GM10847 (cell line): Measurements from ENCODE around the gene COL2A1.

Experiments
- POLR2A ChIP-seq: IDR thresholded peaks from 2 replicates; pipeline ENCODE4 v1.6.1; 2011; ENCODE audit not compliant: insufficient read length; ENCODE audit errors: extremely low read depth

Gene COL2A1

GRCh38 chr12:47967461-47968321 is 36.6 kb downstream of the COL2A1 start:
- no peak for TF ChIP-seq POLR2A

GRCh38 chr12:47965581-47965980 is 38.7 kb downstream of the COL2A1 start:
- TF ChIP-seq POLR2A: no peak

- TF ChIP-seq POLR2A: no peak
These were observed 40.1 kb downstream of the COL2A1 start for GRCh38 chr12:47964106-47964728.

GRCh38 chr12:47963340-47964040 is 40.8 kb downstream of the COL2A1 start, which contains the start of gene TMEM106C:
Gene TMEM106C, plus strand, starts transcription at chr12:47963596. Its CDS starts 641 bp downstream, at chr12:47964237.
- peak; percentile 46 for TF ChIP-seq POLR2A

GRCh38 chr12:47962198-47962597 is 42.1 kb downstream of the COL2A1 start:
- no peak for TF ChIP-seq POLR2A

- no peak for TF ChIP-seq POLR2A
These were observed 49.2 kb downstream of the COL2A1 start for GRCh38 chr12:47955059-47955458.

GRCh38 chr12:47954467-47955045 is 49.7 kb downstream of the COL2A1 start:
- TF ChIP-seq POLR2A: no peak

- no peak for TF ChIP-seq POLR2A
These were observed 50.2 kb downstream of the COL2A1 start for GRCh38 chr12:47954058-47954457.

GRCh38 chr12:47950856-47951468 is 53.3 kb downstream of the COL2A1 start:
- no peak for TF ChIP-seq POLR2A

- no peak for TF ChIP-seq POLR2A
These were observed 54.6 kb downstream of the COL2A1 start for GRCh38 chr12:47949441-47950341.

GRCh38 chr12:47947341-47947740 is 56.9 kb downstream of the COL2A1 start:
- TF ChIP-seq POLR2A: no peak

- no peak for TF ChIP-seq POLR2A
These were observed 57.6 kb downstream of the COL2A1 start for GRCh38 chr12:47946413-47947323.

GRCh38 chr12:47945341-47945728 is 58.9 kb downstream of the COL2A1 start:
- TF ChIP-seq POLR2A: no peak

- no peak for TF ChIP-seq POLR2A
These were observed 59.5 kb downstream of the COL2A1 start for GRCh38 chr12:47944685-47945340.
